PC-3 (cell line): Measurements from ENCODE around the gene DBP. TPM values are rescaled to one million over a fixed set of nuclear protein-coding genes. Genes with fewer than 3 reads are reported as not detected.

Experiments
- ATAC-seq: fragments of 200-7000 bp; cut with Tn5 transposase; 2 replicates; pipeline ENCODE4 v1.9.1; 2020; ENCODE audit warnings: mild to moderate bottlenecking, moderate library complexity
- BruUV-seq: library from RNA; stranded (reverse); fragments of 400-500 nt; replicated peaks from 2 replicates; lab custom pipeline; 2021; lab: Mats Ljungman, UMichigan
- CTCF ChIA-PET: fragments of 300-600 bp; sonication (Branson Sonifier 250); formaldehyde crosslinking; loops from one replicate; lab custom pipeline; 2022; ENCODE audit warnings: antibody characterized with exemption; lab: Charles Lee
- POLR2A ChIA-PET: fragments of 300-600 bp; sonication (Branson Sonifier 250); formaldehyde crosslinking; loops from one replicate; lab custom pipeline; 2022; ENCODE audit warnings: antibody characterized with exemption; ENCODE audit not compliant: unreplicated experiment; lab: Charles Lee
- DNase-seq: peaks from one replicate; pipeline ENCODE4 v3.0.0-alpha.2; 2015
- H2AFZ ChIP-seq: fragments of 300-600 bp; sonication (generic); 2 replicates; pipeline ENCODE4 v1.6.0; 2016; ENCODE audit warnings: antibody characterized with exemption, low read length
- H3F3A ChIP-seq: fragments of 300-600 bp; sonication (generic); one replicate; pipeline ENCODE4 v1.6.0; 2017; ENCODE audit warnings: antibody characterized with exemption, low read length, control low read depth, mild to moderate bottlenecking; ENCODE audit not compliant: unreplicated experiment
- H3K27ac ChIP-seq: fragments of 300-600 bp; sonication (generic); 2 replicates; pipeline ENCODE4 v1.5.1; 2016; ENCODE audit warnings: mild to moderate bottlenecking, low read length
- H3K27me3 ChIP-seq: fragments of 300-600 bp; sonication (generic); 2 replicates; pipeline ENCODE4 v1.6.1; 2016; ENCODE audit warnings: low read length, mixed read lengths
- H3K36me3 ChIP-seq: fragments of 300-600 bp; sonication (generic); 2 replicates; pipeline ENCODE4 v1.6.1; 2016; ENCODE audit warnings: low read depth, mixed run types, low read length, mixed read lengths
- H3K4me1 ChIP-seq: fragments of 300-600 bp; sonication (generic); 2 replicates; pipeline ENCODE4 v1.5.1; 2016; ENCODE audit warnings: low read length; ENCODE audit not compliant: insufficient read depth
- H3K4me2 ChIP-seq: fragments of 300-600 bp; sonication (generic); 2 replicates; pipeline ENCODE4 v1.6.0; 2016; ENCODE audit warnings: low read length
- H3K4me3 ChIP-seq: fragments of 300-600 bp; sonication (generic); 2 replicates; pipeline ENCODE4 v1.5.1; 2016; ENCODE audit warnings: mild to moderate bottlenecking, low read length, mixed read lengths
- H3K79me2 ChIP-seq: fragments of 300-600 bp; sonication (generic); 2 replicates; pipeline ENCODE4 v1.6.1; 2017; ENCODE audit warnings: low read length, mixed read lengths
- H3K9ac ChIP-seq: fragments of 300-600 bp; sonication (generic); 2 replicates; pipeline ENCODE4 v1.6.0; 2016; ENCODE audit warnings: mild to moderate bottlenecking, low read length
- H3K9me2 ChIP-seq: fragments of 300-600 bp; sonication (generic); replicated peaks from 2 replicates; pipeline ENCODE4 v1.6.1; 2016; ENCODE audit warnings: mixed run types, low read length, mixed read lengths
- H3K9me3 ChIP-seq: fragments of 300-600 bp; sonication (generic); 2 replicates; pipeline ENCODE4 v1.6.1; 2016; ENCODE audit warnings: low read length, mixed read lengths
- H4K20me1 ChIP-seq: fragments of 300-600 bp; sonication (generic); 2 replicates; pipeline ENCODE4 v1.6.1; 2016; ENCODE audit warnings: low read length, mixed read lengths
- EZH2 ChIP-seq: fragments of 300-600 bp; sonication (generic); IDR thresholded peaks from one replicate; pipeline ENCODE4 v1.6.1; 2017; ENCODE audit warnings: antibody characterized with exemption, mild to moderate bottlenecking, low read length; ENCODE audit not compliant: unreplicated experiment
- EZH2phosphoT487 ChIP-seq: fragments of 300-600 bp; sonication (generic); IDR thresholded peaks from 2 replicates; pipeline ENCODE4 v1.6.1; 2018; ENCODE audit warnings: mild to moderate bottlenecking, antibody characterized with exemption, low read length, borderline replicate concordance
- intact Hi-C: fragments of 100-400 bp; cut with micrococcal nuclease; formaldehyde crosslinking; loops from 2 replicates; pipeline ENCODE4 v1.9.0; 2023
- total RNA-seq: library from RNA; depleted of rRNA; stranded (reverse); fragments of >200 nt; gene quantifications from 2 replicates; pipeline ENCODE4 v1.2.3, GENCODE V29; 2014
- TF ChIP-seq, protein P1 (sequence below): fragments of 300-600 bp; sonication (generic); conservative IDR thresholded peaks from 2 replicates; pipeline ENCODE4 v1.5.1; 2017; ENCODE audit warnings: antibody characterized with exemption, low read depth, mild to moderate bottlenecking, low read length

The DBP gene
- total RNA-seq, 1 experiment from 2014 or later, result 12.2 TPM

DNA sequence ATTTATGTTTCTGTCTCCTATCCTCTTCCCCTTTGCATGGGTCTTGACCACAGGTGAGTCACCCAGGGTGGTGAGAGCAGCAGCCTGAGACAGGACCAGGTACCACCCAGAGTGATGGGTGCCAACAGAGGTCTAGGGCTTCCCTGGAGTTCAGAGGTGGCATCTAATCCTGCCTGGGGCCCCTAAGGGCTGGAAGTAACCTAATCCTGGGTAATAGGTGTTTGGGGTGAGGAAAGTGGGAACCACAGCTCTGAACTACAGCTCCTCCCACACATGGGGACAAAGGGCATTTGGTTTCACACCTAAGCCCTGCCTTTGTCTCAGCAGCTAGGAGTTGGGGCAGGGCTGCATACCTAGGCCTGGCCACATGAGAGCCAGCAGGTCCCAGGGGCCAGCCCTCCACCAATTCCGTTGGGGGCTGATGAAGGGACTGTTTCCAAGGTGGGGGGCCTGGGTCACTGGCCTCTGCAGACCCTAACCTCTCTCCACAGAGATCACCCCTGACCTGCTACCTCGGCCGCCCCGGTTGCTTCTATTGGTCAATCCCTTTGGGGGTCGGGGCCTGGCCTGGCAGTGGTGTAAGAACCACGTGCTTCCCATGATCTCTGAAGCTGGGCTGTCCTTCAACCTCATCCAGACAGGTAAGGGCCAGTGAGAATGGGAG lies 9.8 kb downstream of the DBP start:
- H3K4me3 ChIP-seq, result no peak overlapping the region
- ChIA-PET CTCF (no interaction called here), POLR2A (no interaction called here)
- no peaks in the 10 kb centered on the region for H4K20me1 ChIP-seq
- H3K79me2 ChIP-seq, result no peaks in the 10 kb centered on the region
- ATAC-seq (peak; percentile 53; the same call in 1 of the 2 replicates), DNase-seq (no peak)
- H3K9me3 ChIP-seq, result no peaks in the 10 kb centered on the region
- no peaks in the 10 kb centered on the region for H3F3A ChIP-seq
- no peaks in the 10 kb centered on the region for H3K4me1 ChIP-seq
- intact Hi-C loops, result no loop called here
- no peak overlapping the region for H3K27ac ChIP-seq
- no peaks in the 10 kb centered on the region for H3K9me2 ChIP-seq
- H3K9ac ChIP-seq, result no peak overlapping the region
- H2AFZ ChIP-seq, result no peak overlapping the region
- H3K36me3 ChIP-seq, result no peaks in the 10 kb centered on the region
- BruUV-seq, result no TSS peak
- H3K4me2 ChIP-seq, result no peak overlapping the region
- TF ChIP-seq, protein P1, sequence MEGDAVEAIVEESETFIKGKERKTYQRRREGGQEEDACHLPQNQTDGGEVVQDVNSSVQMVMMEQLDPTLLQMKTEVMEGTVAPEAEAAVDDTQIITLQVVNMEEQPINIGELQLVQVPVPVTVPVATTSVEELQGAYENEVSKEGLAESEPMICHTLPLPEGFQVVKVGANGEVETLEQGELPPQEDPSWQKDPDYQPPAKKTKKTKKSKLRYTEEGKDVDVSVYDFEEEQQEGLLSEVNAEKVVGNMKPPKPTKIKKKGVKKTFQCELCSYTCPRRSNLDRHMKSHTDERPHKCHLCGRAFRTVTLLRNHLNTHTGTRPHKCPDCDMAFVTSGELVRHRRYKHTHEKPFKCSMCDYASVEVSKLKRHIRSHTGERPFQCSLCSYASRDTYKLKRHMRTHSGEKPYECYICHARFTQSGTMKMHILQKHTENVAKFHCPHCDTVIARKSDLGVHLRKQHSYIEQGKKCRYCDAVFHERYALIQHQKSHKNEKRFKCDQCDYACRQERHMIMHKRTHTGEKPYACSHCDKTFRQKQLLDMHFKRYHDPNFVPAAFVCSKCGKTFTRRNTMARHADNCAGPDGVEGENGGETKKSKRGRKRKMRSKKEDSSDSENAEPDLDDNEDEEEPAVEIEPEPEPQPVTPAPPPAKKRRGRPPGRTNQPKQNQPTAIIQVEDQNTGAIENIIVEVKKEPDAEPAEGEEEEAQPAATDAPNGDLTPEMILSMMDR, result no peak
- TF ChIP-seq EZH2, result no peak
- TF ChIP-seq EZH2phosphoT487, result no peak
- no peaks in the 10 kb centered on the region for H3K27me3 ChIP-seq

DNA sequence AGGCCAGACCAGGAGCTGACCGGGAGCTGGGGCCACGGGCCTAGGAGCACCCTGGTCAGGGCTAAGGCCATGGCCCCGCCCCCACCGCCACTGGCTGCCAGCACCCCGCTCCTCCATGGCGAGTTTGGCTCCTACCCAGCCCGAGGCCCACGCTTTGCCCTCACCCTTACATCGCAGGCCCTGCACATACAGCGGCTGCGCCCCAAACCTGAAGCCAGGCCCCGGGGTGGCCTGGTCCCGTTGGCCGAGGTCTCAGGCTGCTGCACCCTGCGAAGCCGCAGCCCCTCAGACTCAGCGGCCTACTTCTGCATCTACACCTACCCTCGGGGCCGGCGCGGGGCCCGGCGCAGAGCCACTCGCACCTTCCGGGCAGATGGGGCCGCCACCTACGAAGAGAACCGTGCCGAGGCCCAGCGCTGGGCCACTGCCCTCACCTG lies 11.3 kb downstream of the DBP start:
- DNase-seq (no peak), ATAC-seq (no peak)
- Histone ChIP-seq H3K4me3 (no peak overlapping the region), H3K27me3 (no peaks in the 10 kb centered on the region), H3K27ac (no peak overlapping the region), H3K9ac (no peak overlapping the region), H3K4me2 (no peak overlapping the region), H3K9me2 (no peaks in the 10 kb centered on the region), H4K20me1 (no peaks in the 10 kb centered on the region), H3K36me3 (no peaks in the 10 kb centered on the region), H3K4me1 (no peaks in the 10 kb centered on the region), H3K9me3 (no peaks in the 10 kb centered on the region), H2AFZ (no peak overlapping the region), H3K79me2 (no peaks in the 10 kb centered on the region), H3F3A (no peaks in the 10 kb centered on the region)
- no TSS peak for BruUV-seq
- CTCF ChIA-PET, result no interaction called here
- TF ChIP-seq EZH2 (no peak), EZH2phosphoT487 (no peak)
- TF ChIP-seq, protein P1, result no peak
- intact Hi-C loops, result no loop called here
- POLR2A ChIA-PET, result no interaction called here
